Measurements from ENCODE around the gene MUC5AC. TPM values are rescaled to one million over a fixed set of nuclear protein-coding genes. Genes with fewer than 3 reads are reported as not detected.

The MUC5AC gene
- total and polyA plus RNA-seq, 2 of the 13 experiments (the other 11 are each of a cell fraction or from before 2014, with no cell fraction given) = under 0.01 TPM; not detected in 1

GRCh38 chr11:1238767-1239595 lies 81.2 kb downstream of the MUC5AC start:
- Histone ChIP-seq H3K27me3 (ENCODE audit: control insufficient read depth in 1 of 2, insufficient read depth in 2 of 2, low read length in 2 of 2) (peaks cover 0 to 3% of the 10 kb centered on the region in 2 experiments; a peak in 2 of 5 replicates), H3K4me3 (replicated peaks in 1 of 3; ENCODE audit: insufficient read depth in 1 of 3, low read depth in 2 of 3, low read length in 3 of 3) (no peak overlapping the region), H3K36me3 (replicated peaks in 1 of 2; ENCODE audit: control insufficient read depth in 1 of 2, insufficient read depth in 2 of 2, low read length in 2 of 2) (no peaks in the 10 kb centered on the region), H4K20me1 (ENCODE audit: insufficient read depth, low read length) (no peaks in the 10 kb centered on the region), H3K4me2 (ENCODE audit: low read depth, low read length) (no peak overlapping the region), H3K9ac (ENCODE audit: insufficient read depth, low read depth, low read length) (no peak overlapping the region), H3K9me3 (ENCODE audit: low read length) (no peaks in the 10 kb centered on the region), H3K4me1 (ENCODE audit: insufficient read depth, low read length) (no peaks in the 10 kb centered on the region), H3K27ac (ENCODE audit: extremely low read length, insufficient read depth, low read length) (no peak overlapping the region), H3K79me2 (ENCODE audit: insufficient read depth, low read length) (no peaks in the 10 kb centered on the region), H2AFZ (ENCODE audit: low read length) (no peak overlapping the region)
- in situ Hi-C loops (cut with HindIII; ENCODE audit: extremely low pct_ligation_motif_present, low pct_unique_long_range_greater_than_20kb) (no loop called here), intact Hi-C loops (cut with micrococcal nuclease; ENCODE audit: unreplicated experiment) (no loop called here)
- CTCF ChIA-PET (ENCODE audit: low intra/inter-chr PET ratio, low total read pairs) = no interaction called here
- ATAC-seq (peak; percentile 68), DNase-seq (ENCODE audit: low spot score) (peak; percentile 22), FAIRE-seq (no peak)
- POLR2A ChIA-PET = no interaction called here
- WGBS (ENCODE audit: low lambda C conversion rate) = no CpG with 5 or more reads among the region's 34 CpGs
- BruUV-seq (replicated peaks) = no TSS peak
- TF ChIP-seq HES4 (CRISPR knock-in tag; IDR thresholded peaks at IDR 0.05; ENCODE audit: borderline replicate concordance) (peak; percentile 89; the same call in 1 of the 2 replicates), ZNF605 (CRISPR knock-in tag; IDR thresholded peaks at IDR 0.05) (peak; percentile 31; the same call in 1 of the 2 replicates), ZNF343 (CRISPR knock-in tag; IDR thresholded peaks at IDR 0.05) (no peak), AHR (CRISPR knock-in tag; IDR thresholded peaks at IDR 0.05) (0 out of 2 replicates have a peak, but pooled peaks have one; percentile 49), ZNF788 (CRISPR knock-in tag; IDR thresholded peaks at IDR 0.05; ENCODE audit: borderline replicate concordance) (no peak), KLF15 (CRISPR knock-in tag; IDR thresholded peaks at IDR 0.05; ENCODE audit: borderline replicate concordance) (0 out of 2 replicates have a peak, but pooled peaks have one; percentile 55), NFIB (CRISPR knock-in tag; IDR thresholded peaks at IDR 0.05; ENCODE audit: borderline replicate concordance) (no peak), IKZF5 (CRISPR knock-in tag; IDR thresholded peaks at IDR 0.05) (peak; percentile 43; the same call in 1 of the 2 replicates), ATF3 (CRISPR knock-in tag; IDR thresholded peaks at IDR 0.05) (0 out of 2 replicates have a peak, but pooled peaks have one; percentile 22), TEAD3 (CRISPR knock-in tag; optimal IDR thresholded peaks at IDR 0.05; ENCODE audit: borderline replicate concordance) (no peak), REXO4 (CRISPR knock-in tag; IDR thresholded peaks at IDR 0.05; ENCODE audit: borderline replicate concordance) (no peak), TEF (CRISPR knock-in tag; IDR thresholded peaks at IDR 0.05) (no peak), SNRNP70 (IDR thresholded peaks at IDR 0.05; ENCODE audit: low read depth, low read length) (no peak), BORCS8-MEF2B (CRISPR knock-in tag; IDR thresholded peaks at IDR 0.05) (0 out of 2 replicates have a peak, but pooled peaks have one; percentile 58), ZHX2 (IDR thresholded peaks at IDR 0.05; ENCODE audit: low read depth) (no peak), ZHX2 (CRISPR knock-in tag; IDR thresholded peaks at IDR 0.05; ENCODE audit: borderline replicate concordance) (no peak)

All from HepG2 (cell line).